Endodermal cell (in vitro differentiated cells): Measurements from ENCODE around the gene MRM2. TPM values are rescaled to one million over a fixed set of nuclear protein-coding genes. Genes with fewer than 3 reads are reported as not detected.

Experiments
- DNase-seq: peaks from one replicate; pipeline ENCODE4 v3.0.0-alpha.2; 2017
- H3K27ac ChIP-seq: 2 replicates; pipeline ENCODE4 v1.5.1; 2013; ENCODE audit warnings: mild to moderate bottlenecking, low read depth, low read length, moderate library complexity
- H3K27me3 ChIP-seq: 2 replicates; pipeline ENCODE4 v1.6.1; 2013; ENCODE audit warnings: mild to moderate bottlenecking, low read length, moderate library complexity; ENCODE audit not compliant: insufficient read depth, control insufficient read depth, poor library complexity, severe bottlenecking
- H3K36me3 ChIP-seq: 2 replicates; pipeline ENCODE4 v1.7.0; 2013; ENCODE audit warnings: mild to moderate bottlenecking, low read length, moderate library complexity; ENCODE audit not compliant: control insufficient read depth, insufficient read depth
- H3K4me1 ChIP-seq: one replicate; pipeline ENCODE4 v1.7.0; 2013; ENCODE audit warnings: low read length; ENCODE audit not compliant: control insufficient read depth, insufficient read depth
- H3K4me3 ChIP-seq: 2 replicates; pipeline ENCODE4 v1.5.1; 2013; ENCODE audit warnings: mild to moderate bottlenecking, low read length, moderate library complexity
- H3K9ac ChIP-seq: 2 replicates; pipeline ENCODE4 v1.6.1; 2013; ENCODE audit warnings: mild to moderate bottlenecking, low read length, moderate library complexity; ENCODE audit not compliant: poor library complexity, severe bottlenecking; ENCODE audit errors: extremely low read depth
- H3K9me3 ChIP-seq: 2 replicates; pipeline ENCODE4 v1.6.1; 2013; ENCODE audit warnings: mild to moderate bottlenecking, low read length, moderate library complexity; ENCODE audit not compliant: control insufficient read depth
- H3K27ac Mint-ChIP-seq: 2 replicates; pipeline ENCODE4 v1.8.0; 2020; ENCODE audit warnings: mixed read lengths
- H3K27me3 Mint-ChIP-seq: 2 replicates; pipeline ENCODE4 v1.8.0; 2021; ENCODE audit warnings: mild to moderate bottlenecking, mixed read lengths; ENCODE audit not compliant: insufficient read depth
- H3K36me3 Mint-ChIP-seq: 2 replicates; pipeline ENCODE4 v1.8.0; 2020; ENCODE audit warnings: low read depth, mixed read lengths
- H3K4me1 Mint-ChIP-seq: 2 replicates; pipeline ENCODE4 v1.8.0; 2020; ENCODE audit warnings: mixed read lengths
- H3K4me3 Mint-ChIP-seq: 2 replicates; pipeline ENCODE4 v1.8.0; 2020; ENCODE audit warnings: mild to moderate bottlenecking, moderate library complexity, mixed read lengths
- H3K9me3 Mint-ChIP-seq: 2 replicates; pipeline ENCODE4 v1.8.0; 2020; ENCODE audit warnings: mild to moderate bottlenecking, mixed read lengths
- WGBS, 2 experiments: methylation state at CpG; one replicate each; pipeline versions ENCODE4 v1.1.5 to v1.1.7; 2013; ENCODE audit warnings: missing lambda C conversion rate in 2 of 2, mixed read lengths in 1 of 2; ENCODE audit not compliant: insufficient coverage in 1 of 2, insufficient read length in 1 of 2; 5-methylcytosine and 5-hydroxymethylcytosine counted together
- total RNA-seq, 2 donors: library from RNA; stranded (reverse); fragmentation: NEBNext Ultra II Directional in 1 of 2; extraction: Animal tissue kit (Norgen Biotek cat#: 25700) in 1 of 2; gene quantifications; 2 replicates in 1 of 2; 3 replicates in 1 of 2; pipeline ENCODE4 v1.2.1, GENCODE V29; 2021
- TF ChIP-seq, protein P1 (sequence below): fragments of 200-600 bp; sonication (generic); conservative IDR thresholded peaks from 2 replicates; pipeline ENCODE4 v1.5.0; 2021; ENCODE audit warnings: antibody characterized with exemption, mild to moderate bottlenecking

Gene MRM2
- total RNA-seq, 2 donors from 2014 or later: 38.9 TPM

DNA sequence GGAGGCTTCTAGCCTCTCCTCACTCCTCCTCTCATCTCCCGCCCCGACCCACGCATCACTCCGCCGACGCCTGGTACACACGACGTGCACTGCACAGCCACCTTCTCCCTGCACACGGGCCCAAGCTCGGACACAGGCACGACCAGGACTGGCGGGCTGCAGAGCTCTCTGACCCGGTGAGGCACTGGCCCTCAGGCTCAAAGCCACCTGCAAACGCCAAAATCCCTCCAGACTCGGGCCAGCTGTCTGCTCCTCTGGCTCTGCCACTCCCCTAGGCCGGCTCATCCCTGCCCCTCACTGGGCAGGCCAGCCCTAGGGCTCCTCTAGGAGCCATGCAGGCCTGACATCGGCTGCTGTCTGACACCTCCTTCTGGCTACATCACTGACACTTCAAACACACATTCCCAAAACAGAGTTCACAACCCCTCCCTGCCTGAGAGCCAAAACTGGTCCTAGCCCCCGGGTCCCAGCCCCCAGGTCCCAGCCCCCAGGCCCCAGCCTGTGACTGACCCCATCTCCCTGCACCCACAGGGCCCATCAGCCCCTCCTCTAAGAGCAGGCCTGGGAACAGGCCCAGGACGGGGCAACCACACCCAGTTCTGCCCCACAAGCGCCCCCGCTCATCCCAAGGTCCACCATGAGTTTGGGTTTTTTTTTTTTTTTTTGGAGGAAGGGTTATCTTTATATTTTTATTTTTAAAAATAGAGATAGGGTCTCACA, 44.4 kb downstream of the MRM2 start:
- no peak overlapping the region for H3K27ac Mint-ChIP-seq
- no peaks in the 10 kb centered on the region for H3K27me3 Mint-ChIP-seq
- WGBS, 2 experiments: 93 to 95% methylated on average over 10 to 20 of the region's 21 CpGs

DNA sequence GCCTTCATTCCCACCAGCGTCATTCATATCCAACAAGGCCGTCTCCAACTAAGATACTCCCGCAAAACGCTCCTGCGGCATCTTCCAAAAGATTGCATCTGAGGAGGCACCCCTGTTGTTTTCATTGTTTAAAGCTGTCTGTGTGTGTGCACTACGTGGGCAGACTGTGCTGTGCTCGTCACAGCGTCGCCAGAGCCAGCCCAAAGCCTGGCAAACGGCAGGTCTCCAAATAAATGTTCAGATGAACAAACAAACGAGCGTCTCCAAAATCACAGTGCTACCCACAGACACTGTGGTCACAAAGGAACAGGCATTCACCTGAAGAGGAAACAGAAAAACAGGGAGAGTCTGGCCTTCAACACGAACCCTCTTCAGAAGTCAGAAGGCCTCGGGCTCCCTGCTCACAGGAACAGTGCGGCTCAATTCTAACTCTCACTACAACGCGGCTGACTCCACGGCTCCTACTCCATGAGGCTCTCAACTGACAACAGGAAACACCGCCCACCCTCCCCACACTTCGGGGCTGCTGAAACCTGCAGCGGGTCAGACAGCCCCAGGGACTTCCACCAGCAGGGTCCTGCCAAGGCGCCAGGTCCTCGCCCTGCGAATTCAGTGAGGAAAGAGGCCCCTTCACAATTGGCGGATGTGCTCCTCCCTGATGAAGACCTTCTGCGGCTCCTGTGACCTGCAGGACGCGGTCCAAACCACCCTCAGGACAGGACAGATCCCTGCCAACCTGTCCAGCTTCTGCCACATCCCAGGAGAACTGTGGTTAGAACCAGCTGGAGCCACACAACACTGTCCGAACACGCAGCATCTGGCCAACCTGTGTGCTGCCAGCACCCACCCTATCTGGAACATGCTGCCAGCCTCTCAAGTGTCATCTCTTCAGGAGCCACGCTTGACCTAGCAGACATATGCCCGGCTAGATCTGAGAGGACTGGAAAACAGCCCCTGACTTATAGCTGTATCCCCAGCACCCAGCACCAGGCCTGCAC, 45.3 kb downstream of the MRM2 start:
- Mint-ChIP-seq H3K27ac (peak overlapping the region; percentile 62), H3K27me3 (no peaks in the 10 kb centered on the region), H3K9me3 (peaks cover 5% of the 10 kb centered on the region), H3K4me1 (peaks cover 28% of the 10 kb centered on the region), H3K36me3 (peaks cover 62% of the 10 kb centered on the region), H3K4me3 (no peak overlapping the region)
- peaks cover 37% of the 10 kb centered on the region for H3K36me3 ChIP-seq
- no peak overlapping the region for H3K9ac ChIP-seq
- H3K4me1 ChIP-seq: peaks cover 11% of the 10 kb centered on the region
- H3K27me3 ChIP-seq: no peaks in the 10 kb centered on the region
- 89 to 92% methylated on average over 23 to 32 of the region's 32 CpGs for WGBS, 2 experiments
- no peak overlapping the region for H3K4me3 ChIP-seq
- H3K9me3 ChIP-seq: peaks cover 5% of the 10 kb centered on the region
- TF ChIP-seq, protein P1, sequence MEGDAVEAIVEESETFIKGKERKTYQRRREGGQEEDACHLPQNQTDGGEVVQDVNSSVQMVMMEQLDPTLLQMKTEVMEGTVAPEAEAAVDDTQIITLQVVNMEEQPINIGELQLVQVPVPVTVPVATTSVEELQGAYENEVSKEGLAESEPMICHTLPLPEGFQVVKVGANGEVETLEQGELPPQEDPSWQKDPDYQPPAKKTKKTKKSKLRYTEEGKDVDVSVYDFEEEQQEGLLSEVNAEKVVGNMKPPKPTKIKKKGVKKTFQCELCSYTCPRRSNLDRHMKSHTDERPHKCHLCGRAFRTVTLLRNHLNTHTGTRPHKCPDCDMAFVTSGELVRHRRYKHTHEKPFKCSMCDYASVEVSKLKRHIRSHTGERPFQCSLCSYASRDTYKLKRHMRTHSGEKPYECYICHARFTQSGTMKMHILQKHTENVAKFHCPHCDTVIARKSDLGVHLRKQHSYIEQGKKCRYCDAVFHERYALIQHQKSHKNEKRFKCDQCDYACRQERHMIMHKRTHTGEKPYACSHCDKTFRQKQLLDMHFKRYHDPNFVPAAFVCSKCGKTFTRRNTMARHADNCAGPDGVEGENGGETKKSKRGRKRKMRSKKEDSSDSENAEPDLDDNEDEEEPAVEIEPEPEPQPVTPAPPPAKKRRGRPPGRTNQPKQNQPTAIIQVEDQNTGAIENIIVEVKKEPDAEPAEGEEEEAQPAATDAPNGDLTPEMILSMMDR: no peak
- H3K27ac ChIP-seq: peak overlapping the region; percentile 49
- DNase-seq: no peak

More for the DNA sequence above, 44.4 kb downstream of the MRM2 start:
- Histone ChIP-seq H3K27ac (no peak overlapping the region), H3K4me1 (peaks cover 11% of the 10 kb centered on the region), H3K4me3 (no peak overlapping the region), H3K27me3 (no peaks in the 10 kb centered on the region), H3K36me3 (peaks cover 37% of the 10 kb centered on the region), H3K9me3 (peaks cover 5% of the 10 kb centered on the region), H3K9ac (no peak overlapping the region)
- DNase-seq: peak; percentile 49
- peaks cover 28% of the 10 kb centered on the region for H3K4me1 Mint-ChIP-seq
- peaks cover 57% of the 10 kb centered on the region for H3K36me3 Mint-ChIP-seq
- H3K4me3 Mint-ChIP-seq: no peak overlapping the region
- H3K9me3 Mint-ChIP-seq: peaks cover 5% of the 10 kb centered on the region
- TF ChIP-seq, protein P1: no peak

DNA sequence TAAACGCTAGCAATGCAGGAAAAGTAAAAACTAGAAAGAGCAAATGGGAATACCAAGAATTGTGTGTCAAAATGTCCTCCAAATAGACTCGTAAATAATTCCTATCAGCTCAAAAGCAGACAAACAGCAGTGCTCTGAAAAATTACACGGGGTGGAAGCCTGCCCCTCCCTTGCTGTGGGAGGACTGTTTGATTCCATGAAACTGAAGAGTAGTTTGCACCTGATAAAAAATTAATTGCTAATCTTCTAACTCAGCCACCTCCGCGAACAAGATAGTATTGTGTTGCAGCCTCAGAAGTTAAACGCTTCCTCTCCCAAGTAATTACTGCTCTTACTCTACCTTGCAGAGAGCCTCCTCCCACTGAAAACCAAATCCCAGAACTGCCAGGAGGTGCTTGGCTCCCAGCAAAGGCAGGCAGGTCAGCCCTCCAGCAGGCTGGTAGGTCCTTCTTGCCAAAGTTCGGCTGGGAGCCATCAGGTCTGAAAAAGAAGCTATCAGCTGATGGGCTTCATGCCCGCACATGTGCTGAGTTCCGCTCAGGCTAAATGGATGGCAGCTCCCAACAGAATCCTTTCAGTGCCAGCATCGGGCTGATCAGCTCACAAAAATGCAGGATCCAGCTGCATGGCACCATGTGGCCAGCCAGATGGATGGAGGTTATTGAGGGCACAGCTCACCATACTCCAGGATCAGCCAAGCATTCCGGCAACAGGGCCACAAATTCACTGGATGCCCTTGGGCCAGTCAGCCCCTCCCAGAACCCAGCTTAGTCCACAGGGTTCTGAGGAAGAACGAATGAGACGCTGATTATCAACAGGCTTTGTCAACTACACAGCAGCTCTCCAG, 46.4 kb downstream of the MRM2 start:
- peaks cover 66% of the 10 kb centered on the region for H3K36me3 Mint-ChIP-seq
- H3K4me1 ChIP-seq: peaks cover 11% of the 10 kb centered on the region

More for the DNA sequence above, 46.4 kb downstream of the MRM2 start:
- Histone ChIP-seq H3K36me3 (peaks cover 45% of the 10 kb centered on the region), H3K4me3 (peak overlapping the region; percentile 8), H3K9ac (no peak overlapping the region), H3K27ac (no peak overlapping the region), H3K9me3 (peaks cover 5% of the 10 kb centered on the region), H3K27me3 (no peaks in the 10 kb centered on the region)
- H3K4me1 Mint-ChIP-seq: peaks cover 28% of the 10 kb centered on the region
- H3K9me3 Mint-ChIP-seq: peaks cover 5% of the 10 kb centered on the region
- no peaks in the 10 kb centered on the region for H3K27me3 Mint-ChIP-seq
- TF ChIP-seq, protein P1: no peak
- H3K27ac Mint-ChIP-seq: peak overlapping the region; percentile 74
- DNase-seq: no peak
- WGBS, 2 experiments: 84 to 92% methylated on average over 9 to 13 of the region's 13 CpGs
- H3K4me3 Mint-ChIP-seq: no peak overlapping the region
